AG10803 (cell line): ENCODE data around the gene OSBPL6.

Source experiments
- DNase-seq: peaks from one replicate; pipeline ENCODE4 v3.0.0; 2010; ENCODE audit warnings: low read depth
- H3K4me3 ChIP-seq: 2 replicates; pipeline ENCODE4 v1.5.1; 2011; ENCODE audit warnings: mild to moderate bottlenecking, low read length, control low read depth
- TF ChIP-seq, protein P1 (sequence below): conservative IDR thresholded peaks from 2 replicates; pipeline ENCODE4 v1.5.1; 2011; ENCODE audit warnings: mild to moderate bottlenecking, low read length, control low read depth, inconsistent platforms

The OSBPL6 gene

GRCh38 chr2:178238154-178238521 is 43.8 kb downstream of the OSBPL6 start:
- no peak for DNase-seq
- TF ChIP-seq, protein P1, sequence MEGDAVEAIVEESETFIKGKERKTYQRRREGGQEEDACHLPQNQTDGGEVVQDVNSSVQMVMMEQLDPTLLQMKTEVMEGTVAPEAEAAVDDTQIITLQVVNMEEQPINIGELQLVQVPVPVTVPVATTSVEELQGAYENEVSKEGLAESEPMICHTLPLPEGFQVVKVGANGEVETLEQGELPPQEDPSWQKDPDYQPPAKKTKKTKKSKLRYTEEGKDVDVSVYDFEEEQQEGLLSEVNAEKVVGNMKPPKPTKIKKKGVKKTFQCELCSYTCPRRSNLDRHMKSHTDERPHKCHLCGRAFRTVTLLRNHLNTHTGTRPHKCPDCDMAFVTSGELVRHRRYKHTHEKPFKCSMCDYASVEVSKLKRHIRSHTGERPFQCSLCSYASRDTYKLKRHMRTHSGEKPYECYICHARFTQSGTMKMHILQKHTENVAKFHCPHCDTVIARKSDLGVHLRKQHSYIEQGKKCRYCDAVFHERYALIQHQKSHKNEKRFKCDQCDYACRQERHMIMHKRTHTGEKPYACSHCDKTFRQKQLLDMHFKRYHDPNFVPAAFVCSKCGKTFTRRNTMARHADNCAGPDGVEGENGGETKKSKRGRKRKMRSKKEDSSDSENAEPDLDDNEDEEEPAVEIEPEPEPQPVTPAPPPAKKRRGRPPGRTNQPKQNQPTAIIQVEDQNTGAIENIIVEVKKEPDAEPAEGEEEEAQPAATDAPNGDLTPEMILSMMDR: no peak
- H3K4me3 ChIP-seq: no peak overlapping the region

- TF ChIP-seq, protein P1: no peak
- H3K4me3 ChIP-seq: no peak overlapping the region
- no peak for DNase-seq
Observed at GRCh38 chr2:178238750-178239149, 44.4 kb downstream of the OSBPL6 start.

DNA sequence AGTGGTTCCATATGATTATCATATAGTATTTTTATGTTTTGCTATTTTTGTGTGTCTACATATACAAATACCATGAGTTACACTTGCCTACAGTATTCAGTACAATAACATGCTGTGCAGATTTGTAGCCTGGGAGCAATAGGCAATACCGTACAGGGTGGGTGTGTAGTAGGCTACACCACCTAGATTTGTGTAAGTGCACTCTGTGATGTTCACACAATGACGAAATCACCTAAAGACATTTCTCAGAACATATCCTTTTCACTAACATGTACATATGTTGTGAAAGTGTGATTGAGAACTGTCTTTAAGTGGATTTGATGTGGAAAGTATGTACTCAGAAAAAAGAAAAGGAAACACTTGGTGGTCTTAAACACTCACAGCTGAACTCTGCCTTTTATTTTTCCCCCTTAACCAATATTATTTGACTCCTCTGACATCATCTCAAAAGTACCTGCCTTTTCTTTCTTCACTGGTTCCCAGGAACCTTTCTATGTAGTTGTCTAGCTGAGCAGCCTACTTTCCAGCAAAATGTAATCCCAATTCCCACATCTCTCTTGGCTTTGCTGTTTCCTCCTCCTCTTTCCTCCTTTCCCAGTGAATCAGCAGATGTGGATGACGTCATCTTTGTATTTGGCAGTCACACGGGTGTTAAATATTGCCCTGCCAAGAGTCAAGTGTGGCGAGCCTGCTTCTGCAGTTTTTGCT is 47.7 kb downstream of the OSBPL6 start:
- no peak overlapping the region for H3K4me3 ChIP-seq
- DNase-seq: peak; percentile 94
- TF ChIP-seq, protein P1: no peak

- no peak overlapping the region for H3K4me3 ChIP-seq
- DNase-seq: no peak
- TF ChIP-seq, protein P1: no peak
Observed at GRCh38 chr2:178242552-178242883, 48.2 kb downstream of the OSBPL6 start.

DNA sequence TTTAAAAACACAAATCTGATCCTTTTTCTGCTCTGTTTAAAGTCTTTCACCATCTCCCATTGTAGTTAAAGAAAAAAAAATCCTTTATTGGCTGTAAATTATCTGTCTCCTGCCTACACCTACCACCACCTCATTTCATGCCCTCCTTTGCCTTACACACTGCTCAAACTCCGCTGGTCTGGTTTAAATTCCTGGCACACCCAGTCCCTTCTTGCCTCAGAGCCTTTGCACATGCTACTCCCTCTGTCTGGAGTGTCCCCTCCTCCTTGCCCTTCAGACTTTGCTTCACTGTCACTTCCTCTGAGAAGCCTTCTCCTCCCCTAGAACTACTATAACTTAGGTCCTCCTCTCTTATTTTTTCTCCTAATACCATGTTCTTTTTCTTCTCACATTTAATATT is 49.6 kb downstream of the OSBPL6 start:
- H3K4me3 ChIP-seq: no peak overlapping the region
- TF ChIP-seq, protein P1: no peak
- DNase-seq: no peak

GRCh38 chr2:178244777-178245176 is 50.5 kb downstream of the OSBPL6 start:
- TF ChIP-seq, protein P1: no peak
- H3K4me3 ChIP-seq: no peak overlapping the region
- no peak for DNase-seq

DNA sequence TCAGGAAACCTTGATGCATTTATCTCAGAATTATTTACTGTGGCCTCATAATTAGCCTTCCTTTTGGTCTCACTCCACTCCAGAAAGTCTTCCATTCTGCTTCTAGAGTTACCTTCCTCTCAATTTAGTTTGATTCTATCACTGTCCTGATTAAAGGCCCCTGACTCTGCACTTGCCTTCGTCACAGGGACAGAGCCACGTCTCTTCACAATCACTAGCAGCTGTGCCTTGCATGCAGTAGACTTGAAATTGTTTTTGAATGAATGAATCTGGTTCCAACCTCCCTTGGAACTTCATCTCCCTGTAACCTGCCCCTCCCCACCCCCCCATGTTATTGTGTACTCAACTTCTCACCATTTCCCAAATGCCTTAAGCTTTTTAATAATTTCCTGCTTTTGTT is 52.4 kb downstream of the OSBPL6 start:
- DNase-seq: no peak

More for the DNA sequence above, 52.4 kb downstream of the OSBPL6 start:
- H3K4me3 ChIP-seq: no peak overlapping the region
- TF ChIP-seq, protein P1: no peak
